ENCODE data around the gene SPAG16.
A peak's percentile ranks its signal among the peaks of the same experiment; 100 is the strongest.

SPAG16 gene

GRCh38 chr2:213237787-213238186, 46.5 kb upstream of the SPAG16 start:
- no peaks in the 10 kb centered on the region for H3K79me2 ChIP-seq (ENCODE audit: insufficient read depth, low read depth)
- no peaks in the 10 kb centered on the region for H4K20me1 ChIP-seq (ENCODE audit: insufficient read depth)
- no peaks in the 10 kb centered on the region for H3K36me3 ChIP-seq (ENCODE audit: insufficient read depth)
- no peak overlapping the region for H3K9ac ChIP-seq
- H3K4me3 ChIP-seq (IDR thresholded peaks at IDR 0.05; ENCODE audit: insufficient read depth, low read depth, low read length): no peak overlapping the region
- peaks cover 100% of the 10 kb centered on the region for H3K4me1 ChIP-seq (ENCODE audit: low read depth, poor library complexity, severe bottlenecking)
- H3K27ac ChIP-seq: no peak overlapping the region
- no peak overlapping the region for H3K4me2 ChIP-seq
- TF ChIP-seq CTCF (conservative IDR thresholded peaks at IDR 0.05; ENCODE audit: low read depth, low read length): no peak
- no peak overlapping the region for H2AFZ ChIP-seq (ENCODE audit: low read depth)
- H3K27me3 ChIP-seq (ENCODE audit: insufficient read depth, low read depth): no peaks in the 10 kb centered on the region

- Histone ChIP-seq H3K79me2 (ENCODE audit: insufficient read depth, low read depth) (no peaks in the 10 kb centered on the region), H3K4me1 (ENCODE audit: low read depth, poor library complexity, severe bottlenecking) (peaks cover 100% of the 10 kb centered on the region), H3K9ac (no peak overlapping the region), H2AFZ (ENCODE audit: low read depth) (no peak overlapping the region), H3K4me3 (IDR thresholded peaks at IDR 0.05; ENCODE audit: insufficient read depth, low read depth, low read length) (no peak overlapping the region), H3K27ac (no peak overlapping the region), H4K20me1 (ENCODE audit: insufficient read depth) (no peaks in the 10 kb centered on the region), H3K36me3 (ENCODE audit: insufficient read depth) (no peaks in the 10 kb centered on the region), H3K4me2 (peak overlapping the region; percentile 29; the same call in 1 of the 2 replicates), H3K27me3 (ENCODE audit: insufficient read depth, low read depth) (no peaks in the 10 kb centered on the region)
- no peak for TF ChIP-seq CTCF (conservative IDR thresholded peaks at IDR 0.05; ENCODE audit: low read depth, low read length)
Measured at GRCh38 chr2:213238753-213239495, 45.3 kb upstream of the SPAG16 start.

- H4K20me1 ChIP-seq (ENCODE audit: insufficient read depth): no peaks in the 10 kb centered on the region
- H3K36me3 ChIP-seq (ENCODE audit: insufficient read depth): no peaks in the 10 kb centered on the region
- H2AFZ ChIP-seq (ENCODE audit: low read depth): no peak overlapping the region; the same call in 1 of the 2 replicates
- H3K9ac ChIP-seq: no peak overlapping the region
- H3K4me3 ChIP-seq (IDR thresholded peaks at IDR 0.05; ENCODE audit: insufficient read depth, low read depth, low read length): no peak overlapping the region
- H3K4me1 ChIP-seq (ENCODE audit: low read depth, poor library complexity, severe bottlenecking): peaks cover 94% of the 10 kb centered on the region
- H3K27ac ChIP-seq: peak overlapping the region; percentile 59; the same call in 1 of the 2 replicates
- H3K4me2 ChIP-seq: peak overlapping the region; percentile 63; the same call in 1 of the 2 replicates
- no peak for TF ChIP-seq CTCF (conservative IDR thresholded peaks at IDR 0.05; ENCODE audit: low read depth, low read length)
- H3K79me2 ChIP-seq (ENCODE audit: insufficient read depth, low read depth): no peaks in the 10 kb centered on the region
- no peaks in the 10 kb centered on the region for H3K27me3 ChIP-seq (ENCODE audit: insufficient read depth, low read depth)
Measured at GRCh38 chr2:213241817-213242216, 42.4 kb upstream of the SPAG16 start.

- H4K20me1 ChIP-seq (ENCODE audit: insufficient read depth): no peaks in the 10 kb centered on the region
- H3K9ac ChIP-seq: peak overlapping the region; percentile 25; the same call in 1 of the 2 replicates
- peaks cover 86% of the 10 kb centered on the region for H3K4me1 ChIP-seq (ENCODE audit: low read depth, poor library complexity, severe bottlenecking)
- no peak overlapping the region for H3K4me3 ChIP-seq (IDR thresholded peaks at IDR 0.05; ENCODE audit: insufficient read depth, low read depth, low read length)
- no peaks in the 10 kb centered on the region for H3K36me3 ChIP-seq (ENCODE audit: insufficient read depth)
- no peaks in the 10 kb centered on the region for H3K79me2 ChIP-seq (ENCODE audit: insufficient read depth, low read depth)
- no peaks in the 10 kb centered on the region for H3K27me3 ChIP-seq (ENCODE audit: insufficient read depth, low read depth)
- peak overlapping the region; percentile 63 for H3K4me2 ChIP-seq
- no peak for TF ChIP-seq CTCF (conservative IDR thresholded peaks at IDR 0.05; ENCODE audit: low read depth, low read length)
- H3K27ac ChIP-seq: peak overlapping the region; percentile 59
- H2AFZ ChIP-seq (ENCODE audit: low read depth): no peak overlapping the region; the same call in 1 of the 2 replicates
Measured at GRCh38 chr2:213242653-213243052, 41.6 kb upstream of the SPAG16 start.

Data from KMS-11 (cell line).